ENCODE results near the gene PCGF3. TPM values are rescaled to one million over a fixed set of nuclear protein-coding genes. Genes with fewer than 3 reads are reported as not detected.
"Not testable (repeated sequence)": the region's sequence is repeated elsewhere in the genome, so short reads cannot be mapped to it uniquely, and the experiment has no call there.

PCGF3 gene
- total RNA-seq, 1 experiment from 2014 or later = 34.9 TPM

GRCh38 chr4:703336-704197, 2.1 kb upstream of the PCGF3 start:
- DNase-seq (ENCODE audit: low read depth) = no peak

DNA sequence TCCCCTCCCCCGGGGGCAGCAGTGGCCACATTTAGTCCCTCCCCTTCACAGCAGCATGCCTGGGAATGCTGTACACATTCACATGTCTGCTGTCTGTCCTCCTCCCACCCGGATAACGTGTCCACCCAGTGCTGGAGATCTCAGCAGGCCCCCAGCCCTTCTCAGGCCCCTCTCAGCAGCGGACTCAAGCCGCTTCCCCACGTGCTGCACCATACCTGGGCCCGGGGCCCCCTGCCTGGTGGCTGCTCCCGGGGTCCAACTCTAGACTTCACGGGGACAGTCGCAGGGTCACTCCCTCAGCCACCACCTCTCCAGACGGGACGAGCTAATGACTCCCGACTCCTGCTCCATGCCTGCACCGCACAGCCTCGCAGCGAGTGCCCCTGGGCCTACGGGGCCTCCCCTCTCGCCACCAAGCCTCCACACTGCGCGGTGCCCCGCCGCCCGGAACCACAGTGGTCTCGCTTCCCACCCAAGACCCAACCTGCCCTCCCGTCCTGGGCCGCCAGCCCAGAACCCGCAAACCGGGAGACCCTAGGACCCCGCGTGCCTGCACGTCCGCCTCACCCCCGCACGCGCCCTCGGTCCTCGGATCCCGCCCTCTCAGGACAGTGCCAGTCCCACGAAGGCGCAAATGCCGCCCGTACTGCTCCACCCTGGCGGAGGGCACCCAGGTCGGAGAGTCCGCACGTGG, 1.3 kb upstream of the PCGF3 start:
- no peak for DNase-seq (ENCODE audit: low read depth)

DNA sequence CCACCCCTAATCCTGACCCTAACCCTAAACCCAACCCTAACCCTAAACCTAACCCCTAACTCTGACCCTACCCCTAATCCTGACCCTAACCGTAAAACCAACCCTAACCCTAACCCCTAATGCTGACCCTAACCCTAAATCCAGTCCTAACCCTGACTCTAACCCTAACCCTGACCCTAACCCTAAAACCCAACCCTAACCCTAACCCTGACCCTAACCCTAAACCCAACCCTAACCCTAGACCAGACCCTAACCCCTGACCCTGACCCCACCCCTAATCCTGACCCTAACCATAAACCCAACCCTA, 708 bp upstream of the PCGF3 start:
- DNase-seq (ENCODE audit: low read depth) = no peak

DNA sequence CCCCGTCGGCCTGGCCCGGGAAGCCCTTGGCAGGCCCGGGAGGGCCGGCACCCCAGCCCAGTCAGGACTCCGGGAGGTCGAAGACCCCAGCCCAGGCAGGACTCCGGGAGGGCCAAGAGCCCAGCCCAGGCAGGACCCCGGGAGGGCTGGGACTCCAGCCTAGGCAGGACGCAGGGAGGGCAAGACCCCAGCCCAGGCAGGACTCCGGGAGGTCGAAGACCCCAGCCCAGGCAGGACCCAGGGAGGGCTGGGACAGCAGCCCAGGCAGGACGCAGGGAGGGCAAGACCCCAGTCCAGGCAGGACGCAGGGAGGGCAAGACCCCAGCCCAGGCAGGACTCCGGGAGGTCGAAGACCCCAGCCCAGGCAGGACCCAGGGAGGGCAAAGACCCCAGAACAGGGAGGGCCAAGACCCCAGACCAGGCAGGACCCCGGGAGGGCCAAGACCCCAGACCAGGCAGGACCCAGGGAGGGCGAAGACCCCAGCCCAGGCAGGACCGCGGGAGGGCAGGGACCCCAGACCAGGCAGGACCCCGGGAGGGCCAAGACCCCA, 526 bp downstream of the PCGF3 start:
- not testable (repeated sequence) for DNase-seq (ENCODE audit: low read depth)

DNA sequence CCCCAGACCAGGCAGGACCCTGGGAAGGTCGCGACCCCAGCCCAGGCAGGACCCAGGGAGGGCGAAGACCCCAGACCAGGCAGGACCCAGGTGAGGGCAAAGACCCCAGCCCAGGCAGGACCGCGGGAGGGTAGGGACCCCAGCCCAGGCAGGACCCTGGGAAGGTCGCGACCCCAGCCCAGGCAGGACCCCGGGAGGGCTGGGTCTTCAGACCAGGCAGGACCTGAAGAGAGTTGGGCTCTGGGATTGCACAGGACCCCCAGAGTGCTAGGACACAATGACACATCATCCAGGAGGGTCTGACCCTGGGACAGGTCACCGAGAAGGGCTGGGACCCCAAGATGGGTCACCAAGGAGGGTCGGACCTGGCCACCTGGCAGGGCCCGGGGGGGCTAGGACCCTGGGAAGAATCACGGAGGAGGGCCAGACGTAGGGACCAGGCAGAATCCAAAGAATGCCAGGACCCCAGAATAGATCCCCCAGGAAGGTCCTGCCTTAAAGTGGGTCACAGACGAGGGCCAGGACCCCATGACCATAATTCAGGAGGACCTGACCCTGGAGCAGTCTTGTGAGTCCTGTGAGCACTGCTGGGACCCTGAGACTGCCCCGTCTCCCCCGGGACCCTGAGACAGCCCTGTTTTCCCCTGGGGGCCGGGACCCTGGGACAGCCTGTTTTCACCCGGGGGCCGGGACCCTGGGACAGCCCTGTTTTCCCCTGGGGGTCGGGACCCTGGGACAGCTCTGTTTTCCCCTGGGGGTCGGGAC, 1.4 kb downstream of the PCGF3 start:
- no peak for DNase-seq (ENCODE audit: low read depth)

- no peak for DNase-seq (ENCODE audit: low read depth)
Observed at GRCh38 chr4:707929-708630, 2.4 kb downstream of the PCGF3 start.

DNA sequence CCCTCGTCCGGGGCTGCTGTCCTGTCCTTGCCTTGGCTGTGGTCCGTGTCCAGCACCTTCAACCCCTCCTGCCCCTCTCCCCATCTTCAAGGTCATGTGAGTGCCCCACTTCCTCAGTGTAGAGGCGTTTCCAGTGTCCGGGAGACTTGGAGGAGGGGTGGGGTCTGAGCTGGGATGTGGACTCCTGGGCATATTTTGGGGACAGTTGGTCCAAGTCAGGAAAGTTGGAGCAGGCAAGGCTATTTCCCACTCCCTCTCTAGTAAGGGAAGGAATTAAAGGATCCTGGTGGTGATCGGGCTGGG, 3.0 kb downstream of the PCGF3 start:
- no peak for DNase-seq (ENCODE audit: low read depth)

GRCh38 chr4:709348-709747, 3.7 kb downstream of the PCGF3 start:
- DNase-seq (ENCODE audit: low read depth) = no peak

GRCh38 chr4:710116-710515, 4.5 kb downstream of the PCGF3 start:
- no peak for DNase-seq (ENCODE audit: low read depth)

GRCh38 chr4:710916-711315, 5.3 kb downstream of the PCGF3 start:
- no peak for DNase-seq (ENCODE audit: low read depth)

DNA sequence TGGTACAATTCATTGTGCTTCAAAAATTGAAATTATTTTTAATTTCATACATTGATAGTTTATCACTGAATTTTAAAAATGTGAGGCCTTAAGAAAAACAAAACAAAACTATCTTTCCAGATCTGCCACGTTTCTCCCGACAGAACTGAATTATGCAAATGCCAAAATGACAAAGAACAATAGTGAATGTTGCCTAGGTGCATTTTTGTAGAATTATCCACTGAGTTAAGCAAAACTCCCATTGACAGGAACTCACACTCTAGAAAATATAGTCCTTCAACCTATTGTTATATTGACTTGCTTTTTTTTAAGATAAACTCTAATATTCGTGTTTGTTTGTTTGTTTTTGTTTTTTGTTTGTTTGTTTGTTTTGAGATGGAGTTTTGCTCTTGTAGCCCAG, 6.5 kb downstream of the PCGF3 start:
- DNase-seq (ENCODE audit: low read depth) = no peak

DNA sequence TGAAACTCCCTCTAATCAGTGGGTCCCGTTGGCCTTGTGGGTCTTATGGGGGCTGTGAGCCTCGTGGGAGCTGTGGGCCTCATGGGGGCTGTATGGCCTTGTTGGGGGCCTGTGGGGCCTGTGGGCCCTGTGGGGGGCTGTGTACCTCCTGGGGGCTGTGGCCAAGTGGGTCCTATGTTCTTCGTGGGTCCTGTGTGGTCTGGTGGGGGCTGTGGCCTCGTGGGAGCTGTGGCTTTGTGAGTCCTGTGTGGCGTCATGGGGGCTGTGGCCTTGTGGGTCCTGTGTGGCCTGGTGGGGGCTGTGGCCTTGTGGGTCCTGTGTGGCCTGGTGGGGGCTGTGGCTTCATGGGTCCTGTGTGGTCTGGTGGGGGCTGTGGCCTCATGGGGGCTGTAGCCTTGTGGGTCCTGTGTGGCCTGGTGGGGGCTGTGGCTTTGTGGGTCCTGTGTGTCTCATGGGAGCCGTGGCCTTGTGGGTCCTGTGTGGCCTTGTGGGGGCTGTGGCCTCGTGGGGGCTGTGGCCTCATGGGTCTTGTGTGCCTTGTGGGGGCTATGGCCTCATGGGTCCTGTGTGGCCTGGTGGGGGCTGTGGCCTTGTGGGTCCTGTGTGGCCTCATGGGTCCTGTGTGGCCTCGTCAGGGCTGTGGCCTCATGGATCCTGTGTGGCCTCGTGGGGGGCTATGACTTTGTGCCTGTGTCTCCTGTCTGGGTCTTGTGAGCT, 7.4 kb downstream of the PCGF3 start:
- DNase-seq (ENCODE audit: low read depth) = no peak

DNA sequence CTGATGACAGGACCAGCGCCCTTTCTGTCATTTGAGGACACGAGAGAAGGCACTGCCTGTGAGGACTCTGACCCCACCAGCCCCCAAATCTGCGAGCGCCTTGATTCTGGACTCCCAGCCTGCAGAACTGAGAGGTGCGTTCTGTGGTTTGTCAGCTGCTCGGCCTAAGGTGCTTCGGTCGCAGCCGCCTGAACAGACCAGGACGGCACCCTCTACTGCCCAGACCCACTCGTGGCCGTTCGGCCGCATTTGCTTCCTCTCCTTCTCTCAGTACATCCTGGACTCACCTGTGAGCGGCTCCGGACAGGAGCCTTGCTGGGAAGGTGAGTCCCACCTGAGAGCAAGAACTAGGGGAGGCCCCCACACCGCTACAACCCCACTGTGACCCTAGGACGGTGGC, 8.5 kb downstream of the PCGF3 start:
- no peak for DNase-seq (ENCODE audit: low read depth)

- DNase-seq (ENCODE audit: low read depth) = no peak
Observed at GRCh38 chr4:717601-718320, 12.1 kb downstream of the PCGF3 start.

DNA sequence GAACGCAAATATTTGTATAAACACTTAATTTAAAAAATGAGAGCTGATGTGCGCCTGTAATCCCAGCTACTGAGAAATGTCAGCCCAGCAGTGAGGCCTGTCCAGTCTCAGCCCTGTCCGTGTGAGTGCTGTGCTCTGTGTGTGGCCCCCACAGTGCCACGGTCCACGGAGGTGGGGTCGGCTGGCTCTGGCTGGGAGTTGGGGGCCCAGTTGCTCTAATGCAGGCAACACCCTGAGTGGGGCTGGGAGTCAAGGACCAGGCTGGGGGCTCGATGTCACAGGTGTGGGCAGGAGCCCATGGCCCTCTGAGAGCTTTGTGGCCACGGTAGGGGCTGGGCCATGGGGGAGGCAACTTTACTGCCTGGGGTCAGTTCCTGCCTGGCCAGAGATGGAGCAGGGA, 12.8 kb downstream of the PCGF3 start:
- DNase-seq (ENCODE audit: low read depth) = no peak

DNA sequence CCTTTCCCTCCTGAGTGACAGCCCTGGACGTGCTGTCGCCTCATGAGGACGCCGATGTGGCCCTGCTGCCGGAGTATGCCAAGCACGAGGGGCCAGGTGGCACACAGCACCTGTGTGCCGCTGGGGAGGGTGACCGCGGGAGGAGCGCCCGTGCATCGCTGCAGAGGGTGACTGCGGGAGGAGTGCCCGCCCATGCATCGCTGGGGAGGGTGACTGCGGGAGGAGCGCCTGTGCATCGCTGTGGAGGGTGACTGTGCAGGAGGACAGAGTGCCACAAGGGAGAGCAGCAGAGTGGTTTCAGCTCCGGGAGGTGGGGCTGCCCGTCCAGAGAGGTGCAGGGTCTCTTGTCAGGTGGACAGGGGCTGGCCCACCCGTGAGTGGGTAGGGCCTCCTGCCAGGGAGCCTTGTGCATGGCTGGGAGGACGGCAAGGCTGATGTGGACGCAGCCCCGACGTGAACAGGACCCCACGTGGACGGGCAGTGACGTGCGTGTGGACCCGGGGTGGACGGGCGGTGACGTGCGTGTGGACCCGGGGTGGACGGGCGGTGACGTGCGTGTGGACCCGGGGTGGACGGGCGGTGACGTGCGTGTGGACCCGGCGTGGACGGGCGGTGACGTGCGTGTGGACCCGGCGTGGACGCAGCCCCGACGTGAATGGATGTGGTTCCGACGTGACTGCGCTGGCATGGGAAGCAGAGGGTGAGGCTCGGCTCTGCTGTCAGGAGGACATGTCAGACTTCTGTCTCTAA, 14.7 kb downstream of the PCGF3 start:
- DNase-seq (ENCODE audit: low read depth) = no peak

- DNase-seq (ENCODE audit: low read depth) = no peak
Observed at GRCh38 chr4:721261-722168, 15.9 kb downstream of the PCGF3 start.

- DNase-seq (ENCODE audit: low read depth) = no peak
Observed at GRCh38 chr4:722169-722725, 16.6 kb downstream of the PCGF3 start.

Measured in HT1080 (cell line).